Kidney epithelial cell (primary cell): ENCODE data around the gene PHB1. TPM values are rescaled to one million over a fixed set of nuclear protein-coding genes. Genes with fewer than 3 reads are reported as not detected.
"Not testable (repeated sequence)": the region's sequence is repeated elsewhere in the genome, so short reads cannot be mapped to it uniquely, and the experiment has no call there.

ENCODE experiments used
- DNase-seq: peaks from one replicate; pipeline ENCODE4 v3.0.0-alpha.2; 2010; ENCODE audit warnings: low read depth
- H3K27me3 ChIP-seq: 2 replicates; pipeline ENCODE4 v1.6.0; 2011; ENCODE audit warnings: low read length; ENCODE audit not compliant: control insufficient read depth, insufficient read depth
- H3K36me3 ChIP-seq: 2 replicates; pipeline ENCODE4 v1.5.1; 2011; ENCODE audit warnings: low read length; ENCODE audit not compliant: control insufficient read depth, insufficient read depth
- H3K4me3 ChIP-seq: 2 replicates; pipeline ENCODE4 v1.5.1; 2011; ENCODE audit warnings: low read depth, mild to moderate bottlenecking, control low read depth, low read length
- total RNA-seq: library from RNA; depleted of rRNA; stranded (reverse); fragments of >200 nt; gene quantifications from 2 replicates; pipeline ENCODE4 v1.2.3, GENCODE V29; 2015
- TF ChIP-seq, protein P1 (sequence below): IDR thresholded peaks from 2 replicates; pipeline ENCODE4 v1.5.1; 2011; ENCODE audit warnings: mild to moderate bottlenecking, moderate library complexity, low read length, control low read depth, inconsistent platforms; ENCODE audit not compliant: insufficient read depth, poor library complexity, severe bottlenecking

PHB1 gene
- total RNA-seq, 1 donor from 2014 or later: 143 TPM

DNA sequence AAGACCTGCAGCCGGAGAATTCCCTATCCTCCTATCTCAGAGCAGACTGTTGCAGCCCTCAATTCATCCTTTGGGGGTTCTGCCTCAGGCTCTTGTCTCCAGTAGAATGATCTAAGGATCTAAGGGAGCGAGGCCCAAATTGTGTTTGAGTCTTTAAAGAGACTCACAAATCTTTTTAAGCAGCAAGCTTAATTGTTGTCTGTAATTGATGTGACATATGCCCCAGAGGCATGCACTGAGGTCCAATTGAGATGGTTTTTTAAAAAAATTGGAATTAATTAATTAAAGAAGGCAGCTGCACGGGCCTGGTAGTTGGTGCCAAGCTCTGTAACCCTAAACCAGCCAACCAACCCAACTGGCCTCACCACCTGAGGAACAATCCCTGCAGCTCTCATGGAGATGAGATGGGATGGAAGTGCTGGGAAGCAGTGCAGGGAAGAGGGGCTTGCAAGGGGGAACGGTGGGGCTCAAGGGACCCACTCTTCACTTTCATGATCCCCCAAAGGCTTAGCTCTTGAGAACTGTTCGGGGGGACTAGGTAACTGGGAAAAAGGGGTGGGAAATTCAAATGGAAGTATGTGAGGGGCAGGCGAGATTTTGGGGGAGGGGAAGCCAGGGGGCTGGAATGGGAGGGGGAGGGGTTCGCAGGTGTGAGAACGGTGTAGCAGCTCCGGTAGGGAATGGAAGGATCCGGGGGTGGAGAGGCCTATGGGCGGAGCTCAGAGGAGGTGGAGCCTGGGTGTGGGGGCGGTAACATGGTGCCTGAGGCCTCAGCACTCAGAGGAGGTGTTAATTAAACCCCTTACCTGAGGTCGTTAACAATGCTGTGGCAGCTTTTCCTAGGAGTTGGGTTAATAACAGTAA, 43.5 kb downstream of the PHB1 start:
- no peak for DNase-seq
- Histone ChIP-seq H3K36me3 (no peaks in the 10 kb centered on the region), H3K4me3 (no peak overlapping the region), H3K27me3 (no peaks in the 10 kb centered on the region)
- TF ChIP-seq, protein P1, sequence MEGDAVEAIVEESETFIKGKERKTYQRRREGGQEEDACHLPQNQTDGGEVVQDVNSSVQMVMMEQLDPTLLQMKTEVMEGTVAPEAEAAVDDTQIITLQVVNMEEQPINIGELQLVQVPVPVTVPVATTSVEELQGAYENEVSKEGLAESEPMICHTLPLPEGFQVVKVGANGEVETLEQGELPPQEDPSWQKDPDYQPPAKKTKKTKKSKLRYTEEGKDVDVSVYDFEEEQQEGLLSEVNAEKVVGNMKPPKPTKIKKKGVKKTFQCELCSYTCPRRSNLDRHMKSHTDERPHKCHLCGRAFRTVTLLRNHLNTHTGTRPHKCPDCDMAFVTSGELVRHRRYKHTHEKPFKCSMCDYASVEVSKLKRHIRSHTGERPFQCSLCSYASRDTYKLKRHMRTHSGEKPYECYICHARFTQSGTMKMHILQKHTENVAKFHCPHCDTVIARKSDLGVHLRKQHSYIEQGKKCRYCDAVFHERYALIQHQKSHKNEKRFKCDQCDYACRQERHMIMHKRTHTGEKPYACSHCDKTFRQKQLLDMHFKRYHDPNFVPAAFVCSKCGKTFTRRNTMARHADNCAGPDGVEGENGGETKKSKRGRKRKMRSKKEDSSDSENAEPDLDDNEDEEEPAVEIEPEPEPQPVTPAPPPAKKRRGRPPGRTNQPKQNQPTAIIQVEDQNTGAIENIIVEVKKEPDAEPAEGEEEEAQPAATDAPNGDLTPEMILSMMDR: no peak

DNA sequence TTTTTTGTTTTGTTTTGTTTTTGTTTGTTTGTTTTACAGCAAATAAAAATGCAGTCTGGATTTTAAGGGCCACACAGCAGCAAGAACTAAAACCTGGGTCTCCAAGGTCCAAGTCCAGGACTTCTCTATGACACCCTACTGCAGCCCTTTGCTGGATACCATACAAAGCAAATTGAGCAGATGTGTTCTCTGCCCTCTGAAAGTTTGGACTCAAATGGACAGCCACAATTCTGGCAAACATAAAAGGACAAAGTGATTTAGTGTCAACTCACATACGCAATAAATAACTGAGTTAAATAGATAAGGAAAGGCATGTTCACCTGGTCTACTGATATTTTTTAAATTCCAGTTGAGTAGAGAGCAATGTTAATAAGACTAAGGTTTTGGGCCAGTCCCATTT, 44.9 kb downstream of the PHB1 start:
- H3K27me3 ChIP-seq: no peaks in the 10 kb centered on the region
- no peaks in the 10 kb centered on the region for H3K36me3 ChIP-seq
- no peak for DNase-seq
- TF ChIP-seq, protein P1: no peak
- no peak overlapping the region for H3K4me3 ChIP-seq

DNA sequence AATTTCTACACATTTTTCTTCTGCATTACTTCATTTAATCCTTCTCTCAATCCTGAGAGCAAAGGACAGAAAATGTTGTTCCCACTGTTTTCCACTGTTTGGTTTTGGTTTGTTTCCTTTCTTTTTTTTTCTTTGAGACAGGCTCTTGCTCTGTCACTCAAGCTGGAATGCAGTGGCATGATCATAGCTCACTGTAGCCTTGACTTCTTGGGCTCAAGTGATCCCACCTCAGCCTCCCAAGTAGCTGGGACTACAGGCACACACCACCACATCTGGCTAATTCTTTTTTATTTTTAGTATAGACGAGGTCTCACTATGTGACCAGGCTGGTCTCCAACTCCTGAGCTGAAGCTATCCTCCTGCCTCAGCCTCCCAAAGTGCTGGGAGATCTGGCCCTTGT, 45.6 kb downstream of the PHB1 start:
- H3K36me3 ChIP-seq: no peaks in the 10 kb centered on the region
- TF ChIP-seq, protein P1: no peak
- no peak for DNase-seq
- no peak overlapping the region for H3K4me3 ChIP-seq
- no peaks in the 10 kb centered on the region for H3K27me3 ChIP-seq

DNA sequence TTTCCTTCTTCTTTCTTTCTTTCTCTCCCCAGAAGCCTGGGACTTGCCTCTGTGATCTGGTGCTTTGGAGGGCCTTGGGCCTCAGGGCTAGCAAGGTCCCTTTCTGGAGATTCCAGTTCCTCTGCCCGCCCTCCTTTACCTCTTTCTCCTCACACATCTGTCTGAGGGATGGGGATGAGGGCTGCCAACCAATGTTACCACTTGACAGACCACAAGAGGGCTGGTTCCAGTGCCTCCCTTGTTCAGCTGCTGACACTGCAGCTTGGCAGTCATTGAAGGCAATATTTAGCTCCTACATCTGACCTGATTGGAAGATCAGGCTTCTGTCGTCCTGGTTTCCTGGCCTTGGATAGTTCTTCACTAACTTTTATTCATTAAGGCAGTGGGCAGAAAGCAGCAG, 49.0 kb downstream of the PHB1 start:
- no peak overlapping the region for H3K4me3 ChIP-seq
- DNase-seq: no peak
- no peaks in the 10 kb centered on the region for H3K36me3 ChIP-seq
- TF ChIP-seq, protein P1: peak; percentile 17
- H3K27me3 ChIP-seq: no peaks in the 10 kb centered on the region

DNA sequence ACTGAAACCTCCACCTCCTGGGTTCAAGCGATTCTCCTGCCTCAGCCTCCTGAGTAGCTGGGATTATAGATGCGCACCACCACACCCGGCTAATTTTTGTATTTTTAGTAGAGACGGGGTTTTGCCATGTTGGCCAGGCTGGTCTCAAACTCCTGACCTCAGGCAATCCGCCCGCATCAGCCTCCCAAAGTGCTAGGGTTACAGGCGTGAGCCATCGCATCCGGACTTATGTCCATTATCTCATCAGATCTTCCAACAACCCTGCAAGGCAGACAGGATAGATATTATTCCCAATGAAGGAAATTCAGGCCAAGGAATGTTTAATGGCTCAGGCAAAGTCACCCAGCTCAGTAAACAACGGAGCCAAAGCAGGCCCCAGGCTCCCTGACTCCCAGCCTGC, 49.6 kb downstream of the PHB1 start:
- H3K27me3 ChIP-seq, DNase-seq, H3K4me3 ChIP-seq, H3K36me3 ChIP-seq: not testable (repeated sequence)

DNA sequence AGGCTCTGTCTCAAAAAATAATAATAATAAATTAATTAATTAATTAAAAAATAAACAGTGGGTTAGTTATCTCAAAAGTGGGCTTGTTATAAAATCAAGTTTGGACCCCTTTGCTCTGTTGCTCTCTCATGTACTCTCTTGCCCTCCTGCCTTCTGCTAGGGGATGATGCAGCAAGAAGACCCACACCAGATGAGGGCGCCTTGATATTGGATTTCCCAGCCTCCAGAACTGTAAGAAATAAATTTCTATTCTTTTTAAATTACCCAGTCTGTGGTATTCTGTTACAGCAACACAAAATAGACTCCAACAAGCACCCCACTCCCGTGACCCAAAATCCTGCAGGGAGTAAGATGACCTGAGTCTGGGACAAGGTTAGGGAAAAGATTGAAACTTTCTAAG, 50.6 kb downstream of the PHB1 start:
- no peak overlapping the region for H3K4me3 ChIP-seq
- H3K27me3 ChIP-seq: no peaks in the 10 kb centered on the region
- H3K36me3 ChIP-seq: no peaks in the 10 kb centered on the region
- DNase-seq: no peak
- TF ChIP-seq, protein P1: no peak
